GM19035 (cell line): ENCODE measurements around the gene OGA.

Source experiments
- ATAC-seq: cut with Tn5 transposase; IDR thresholded peaks from one replicate; pipeline ENCODE4 v1.9.1; 2021; ENCODE audit not compliant: unreplicated experiment

The OGA gene

DNA sequence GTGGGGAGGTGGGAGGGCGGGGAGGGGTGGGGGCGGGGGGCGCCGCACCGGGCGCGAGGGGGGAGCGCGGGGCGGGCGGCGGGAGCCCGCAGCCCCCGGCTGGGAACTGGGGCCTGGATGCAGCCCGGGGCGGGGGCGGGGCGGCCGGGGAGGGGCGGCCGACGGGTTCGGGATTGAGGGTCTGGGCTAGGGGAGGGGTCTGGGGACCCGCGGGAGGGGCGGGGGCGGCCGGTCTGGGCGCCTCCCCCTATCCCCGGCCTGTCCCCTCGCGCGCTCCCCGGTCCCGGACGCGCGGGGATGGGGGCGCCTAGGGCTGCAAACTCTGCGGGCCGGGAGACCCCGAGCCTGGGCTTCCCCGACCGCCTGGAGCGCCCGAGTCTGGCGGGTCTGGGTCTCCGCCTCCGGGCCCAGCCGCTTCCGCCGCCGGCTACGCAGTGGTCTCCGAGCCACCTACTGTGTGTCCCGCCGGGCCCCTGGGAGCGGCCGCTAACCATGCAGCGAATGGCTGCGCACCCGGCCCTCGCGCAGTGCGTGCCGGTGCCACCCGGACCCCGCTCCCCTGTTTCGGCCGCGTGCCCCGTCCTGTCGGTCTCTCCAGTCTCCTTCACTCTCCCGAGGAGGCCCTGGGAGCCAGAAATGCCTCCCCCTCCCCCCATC lies 42.0 kb downstream of the OGA start:
- no peak for ATAC-seq

DNA sequence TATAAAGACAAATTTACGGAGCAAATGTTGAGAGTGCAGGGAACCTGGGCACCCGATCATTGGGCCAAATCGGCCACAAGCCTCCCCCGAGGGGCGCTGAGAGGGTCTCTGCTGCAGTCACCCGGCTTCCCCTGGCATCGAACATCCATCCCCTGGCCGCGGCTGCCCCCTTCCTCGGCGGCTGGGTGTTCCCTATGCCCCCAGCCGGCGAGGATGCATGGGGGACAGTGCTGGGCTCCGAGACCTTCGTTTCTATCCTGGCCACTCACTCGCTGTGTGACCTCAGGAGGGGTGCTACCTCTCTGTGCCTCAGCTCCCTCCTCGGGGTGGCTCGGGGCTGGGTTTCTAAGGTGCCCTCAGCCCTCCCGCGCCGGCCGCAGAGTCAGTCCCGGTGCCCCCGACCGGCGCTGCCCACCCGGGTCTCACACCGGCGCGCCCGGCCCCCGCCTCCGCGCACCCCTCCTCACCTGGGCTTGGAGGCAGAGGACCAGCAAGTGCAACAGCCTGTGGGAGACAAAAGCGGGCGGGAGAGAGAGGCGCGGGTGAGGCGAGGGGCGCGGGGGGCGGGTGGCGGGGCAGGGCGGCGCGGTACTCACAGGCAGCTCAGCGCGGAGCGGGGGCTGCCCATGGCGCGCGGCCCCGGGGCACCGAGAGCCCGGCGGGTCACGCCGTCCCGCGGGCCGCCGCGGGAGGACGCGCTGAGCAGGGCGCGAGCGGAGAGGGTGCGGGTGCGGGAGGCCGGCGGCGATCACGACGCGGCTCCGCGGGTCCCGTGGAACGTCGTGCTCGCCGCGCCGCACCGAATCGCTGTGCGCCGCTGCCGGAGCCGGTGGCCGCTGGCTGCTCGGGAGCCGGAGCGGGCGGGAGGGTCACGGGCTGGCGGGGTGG lies 42.7 kb downstream of the OGA start, which contains the start of gene FGF8:
Gene FGF8, minus strand, starts transcription at position 842 of the 888 bp plus-strand sequence. Its CDS starts 214 bp downstream, at position 628.
- ATAC-seq, result no peak

DNA sequence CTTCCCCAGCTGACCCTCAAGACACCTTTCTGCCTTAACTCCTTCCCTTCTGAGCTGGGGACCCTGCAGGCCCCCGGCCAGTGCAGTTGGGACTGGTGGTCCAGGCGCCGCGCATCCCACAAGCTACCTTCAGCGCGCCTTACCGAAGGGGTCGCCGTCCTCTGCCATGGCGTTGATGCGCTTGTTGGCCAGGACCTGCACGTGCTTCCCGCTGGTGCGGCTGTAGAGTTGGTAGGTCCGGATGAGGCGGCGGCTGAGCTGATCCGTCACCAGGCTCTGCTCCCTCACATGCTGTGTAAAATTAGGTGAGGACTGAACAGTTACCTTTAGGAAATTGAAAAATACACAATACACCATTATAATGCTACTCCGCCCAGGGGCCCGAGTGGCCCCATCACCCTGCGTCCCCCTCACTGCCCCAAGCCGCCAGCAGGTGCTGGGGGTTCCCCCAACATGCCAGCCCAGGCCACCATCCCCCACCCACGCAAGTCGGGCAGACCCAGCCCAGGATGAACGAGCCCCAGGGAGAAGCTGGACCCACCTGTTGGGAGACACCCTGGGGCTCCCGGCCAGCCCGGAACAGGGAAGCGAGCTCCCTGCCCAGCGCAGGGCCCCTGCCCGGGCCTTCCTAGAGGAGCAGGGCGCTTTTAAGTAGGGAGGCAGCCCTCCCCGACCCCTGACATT lies 43.5 kb downstream of the OGA start:
- no peak for ATAC-seq

DNA sequence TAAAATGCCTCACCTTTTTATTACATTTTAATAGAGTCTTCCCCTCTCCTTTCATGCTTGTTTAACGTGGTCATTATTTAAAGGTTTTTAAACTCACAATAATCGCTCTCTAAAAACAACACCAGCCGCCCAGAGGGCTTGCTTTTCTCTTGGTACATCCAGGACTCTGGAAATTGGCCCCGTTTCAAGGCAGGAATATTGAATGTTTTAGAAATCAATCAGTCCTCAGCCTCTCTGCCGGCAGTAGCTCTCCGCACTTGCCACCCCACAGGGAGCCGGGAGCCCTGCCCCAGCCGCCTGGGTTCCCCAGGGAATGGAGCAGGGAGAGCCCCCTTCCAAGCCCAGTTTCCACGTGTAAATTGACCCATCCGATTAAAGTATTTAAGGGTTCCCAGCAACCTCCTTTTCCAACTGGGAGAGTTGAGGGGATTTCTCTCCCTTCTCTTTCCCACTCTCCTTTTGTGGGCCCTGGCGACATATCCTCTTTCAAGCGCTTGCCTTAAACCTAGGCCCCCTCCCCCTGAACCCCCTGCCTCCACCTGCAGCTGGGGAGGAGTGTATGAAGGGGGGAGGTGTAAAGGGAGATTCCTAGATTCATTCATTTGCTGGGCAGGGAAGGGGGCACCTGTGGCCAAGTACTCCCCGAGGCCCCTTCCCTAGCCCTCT lies 44.2 kb downstream of the OGA start:
- no peak for ATAC-seq

DNA sequence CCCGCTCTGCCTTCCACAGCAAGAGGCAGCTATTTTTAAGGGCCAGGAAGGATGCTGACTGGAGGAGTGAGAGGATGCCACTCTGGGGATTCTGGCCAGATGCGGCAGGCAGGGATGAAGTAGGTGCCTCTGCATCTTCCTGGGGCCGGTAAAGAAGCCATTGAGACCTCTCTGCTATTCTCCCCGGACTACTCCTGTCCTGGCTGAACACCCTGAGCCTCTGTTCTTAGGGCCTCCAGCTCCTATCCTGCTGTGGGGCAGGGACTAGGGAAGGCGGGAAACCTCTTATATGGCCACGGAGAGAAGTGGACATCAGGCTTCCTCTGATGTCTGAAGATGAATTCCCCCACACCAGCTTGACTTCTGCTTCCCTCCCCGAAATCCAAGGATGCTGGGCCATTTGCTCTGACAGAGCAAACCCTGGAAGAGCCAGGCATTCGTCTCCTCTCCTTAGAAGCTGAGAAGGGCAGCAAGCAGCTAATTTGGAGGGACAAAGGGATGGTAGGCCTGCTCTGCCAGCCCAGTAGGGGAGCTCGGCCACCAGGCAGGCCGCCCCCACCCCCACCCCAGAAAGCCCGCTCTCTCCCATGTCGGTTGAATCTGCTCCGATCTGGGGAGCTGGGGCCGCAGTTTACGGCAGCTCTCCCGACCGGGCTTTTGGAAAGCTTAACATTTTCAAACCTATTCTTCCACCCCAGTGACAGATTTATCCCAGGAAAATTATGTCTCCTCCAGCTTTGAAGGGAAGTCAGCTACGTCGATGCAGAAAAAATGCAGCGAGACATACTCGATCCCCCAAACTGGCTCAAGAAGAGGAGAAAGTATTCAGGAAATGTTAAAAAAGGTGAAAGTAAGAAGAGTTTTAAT lies 45.1 kb downstream of the OGA start:
- ATAC-seq, result no peak

DNA sequence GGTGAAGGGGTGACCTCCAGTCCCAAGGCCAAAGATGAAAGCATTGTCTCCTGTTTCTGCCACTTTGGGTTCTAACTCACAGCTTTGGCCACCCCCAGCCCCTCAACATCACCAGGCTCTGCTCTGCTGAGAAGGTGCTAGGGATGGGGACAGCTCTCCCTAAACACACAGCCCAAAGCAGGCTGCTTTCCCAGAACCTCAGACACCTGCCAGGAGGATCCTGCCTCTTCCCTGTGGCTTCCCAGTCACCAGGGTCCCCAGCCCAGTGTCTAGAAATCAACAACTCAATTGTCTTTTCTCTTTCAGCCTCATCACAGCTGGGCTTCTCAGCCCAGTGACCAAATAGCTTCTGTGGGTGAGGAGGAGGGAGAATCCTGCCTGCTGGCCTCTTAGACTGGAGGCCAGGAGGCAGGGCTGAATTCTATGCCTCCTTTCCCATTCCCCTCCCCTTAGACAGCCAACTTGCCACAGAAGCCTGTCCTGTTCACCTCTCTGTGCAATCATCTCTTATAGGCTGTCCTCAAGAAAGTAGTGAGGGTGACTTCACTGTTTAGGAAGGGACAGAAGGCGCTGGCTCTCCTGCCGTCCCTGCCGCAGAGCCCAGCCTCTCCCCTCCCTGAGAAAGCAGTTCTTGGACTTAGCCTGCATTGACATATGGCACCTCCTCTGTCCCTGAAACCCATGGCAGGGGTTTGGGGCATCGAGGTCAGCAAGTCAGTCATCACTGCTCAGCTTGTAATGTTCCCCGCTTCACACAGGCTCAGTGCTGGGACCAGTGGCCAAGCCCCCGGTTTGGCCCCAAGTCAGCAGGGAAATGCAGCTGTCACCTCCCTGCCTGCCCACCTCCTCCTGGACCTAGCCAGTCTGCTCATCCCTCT lies 46.0 kb downstream of the OGA start:
- no peak for ATAC-seq

DNA sequence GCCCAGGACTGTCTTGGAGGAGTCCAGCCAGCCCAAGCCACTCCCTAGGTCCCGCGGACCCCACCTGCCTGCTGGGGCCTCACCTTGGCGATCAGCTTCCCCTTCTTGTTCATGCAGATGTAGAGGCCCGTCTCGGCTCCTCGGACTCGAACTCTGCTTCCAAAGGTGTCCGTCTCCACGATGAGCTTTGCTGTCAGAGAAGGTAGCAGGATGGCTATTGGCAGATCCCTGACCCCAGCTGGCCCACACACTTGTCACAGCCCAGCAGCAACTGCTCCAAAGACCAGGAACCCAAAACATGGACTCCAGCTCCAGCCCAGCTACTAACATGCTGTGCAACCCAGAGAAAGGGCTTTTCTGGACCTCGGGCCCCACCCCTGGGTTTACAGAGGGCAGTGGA lies 46.9 kb downstream of the OGA start:
- ATAC-seq, result no peak

DNA sequence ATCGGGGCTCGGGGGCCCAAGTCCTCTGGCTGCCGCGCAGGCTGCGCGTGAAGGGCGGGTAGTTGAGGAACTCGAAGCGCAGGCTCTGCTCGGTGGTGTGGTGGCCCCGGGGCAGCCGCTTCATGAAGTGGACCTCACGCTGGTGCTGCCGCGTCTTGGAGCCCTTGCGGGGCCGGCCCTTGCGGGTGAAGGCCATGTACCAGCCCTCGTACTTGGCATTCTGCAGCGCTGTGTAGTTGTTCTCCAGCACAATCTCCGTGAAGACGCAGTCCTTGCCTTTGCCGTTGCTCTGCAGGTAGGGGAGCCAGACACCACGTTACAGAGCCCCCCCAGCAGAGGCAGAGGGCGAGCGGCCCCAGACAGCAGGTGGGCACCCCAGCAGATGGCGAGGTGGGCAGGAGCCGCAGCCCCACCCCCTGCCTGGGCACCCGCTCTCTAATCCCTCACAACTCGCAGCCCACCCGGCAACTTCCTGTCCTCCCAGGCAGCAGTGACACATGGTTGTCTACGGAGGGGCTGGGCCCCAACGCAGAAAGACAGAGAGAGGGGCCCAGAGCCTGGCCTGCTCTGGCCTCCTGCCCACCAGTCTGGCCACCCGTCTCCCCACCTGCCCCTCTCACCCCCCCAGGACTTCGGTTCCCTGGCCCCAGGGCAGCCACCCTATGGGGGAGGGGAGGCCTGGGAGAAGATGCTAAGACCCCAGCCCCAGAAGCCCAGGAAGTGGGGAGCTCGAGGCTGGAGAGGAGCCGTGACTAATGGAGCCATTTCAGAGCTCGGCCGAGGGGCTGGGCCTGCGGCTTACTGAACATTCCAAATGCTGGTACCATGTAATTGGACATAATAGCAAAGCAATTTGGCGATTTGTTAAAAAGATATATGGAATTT lies 47.7 kb downstream of the OGA start:
- ATAC-seq, result no peak

DNA sequence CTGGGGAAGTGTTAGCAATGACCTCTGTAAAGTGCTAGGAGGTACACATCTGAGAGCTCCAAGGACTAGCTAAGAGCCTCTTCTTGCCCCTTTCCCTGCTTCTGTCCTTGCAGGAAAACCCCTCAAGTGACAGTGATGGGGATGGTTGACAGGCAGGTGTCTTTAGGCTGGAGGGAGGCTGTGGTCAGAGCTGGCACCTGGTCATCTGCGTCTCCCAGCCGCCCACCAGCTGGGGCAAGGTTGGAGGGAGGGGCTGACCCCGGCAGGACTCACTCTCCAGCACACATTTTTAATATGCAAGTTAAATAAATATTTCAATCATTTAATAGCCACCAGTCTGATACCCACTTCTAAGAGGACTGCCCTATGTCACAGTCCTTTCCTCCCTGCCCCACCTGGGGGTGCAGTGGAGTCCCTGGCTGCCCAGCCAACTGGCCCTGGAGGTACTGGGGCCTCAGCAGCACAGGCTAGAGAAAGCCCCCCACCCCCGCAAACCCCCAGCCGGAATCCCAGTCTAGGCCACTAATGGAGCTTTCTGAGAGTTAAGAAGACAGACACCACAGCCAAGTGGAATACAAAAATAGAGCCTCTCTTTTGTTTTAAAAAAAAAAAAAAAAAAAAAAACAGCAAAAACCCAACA lies 48.6 kb downstream of the OGA start:
- ATAC-seq, result no peak

DNA sequence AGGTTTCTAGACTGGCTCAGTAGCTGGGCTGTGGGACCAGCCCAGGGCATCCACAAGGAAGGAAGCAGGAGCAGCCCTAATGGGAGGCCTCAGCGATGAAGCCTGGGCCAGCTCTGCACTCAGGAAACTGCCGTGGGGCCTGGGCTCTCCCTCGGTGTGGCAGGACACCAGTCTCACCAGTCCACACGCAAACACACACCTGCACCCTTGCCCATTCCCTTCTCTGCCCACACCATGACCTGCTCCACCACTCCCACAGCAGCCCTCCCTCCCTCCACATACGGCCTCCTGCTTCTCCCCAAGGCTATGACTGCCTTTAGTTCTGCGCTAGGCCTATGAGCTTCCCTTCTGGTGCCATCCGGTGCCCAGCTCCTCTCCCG lies 49.5 kb downstream of the OGA start:
- ATAC-seq, result no peak

DNA sequence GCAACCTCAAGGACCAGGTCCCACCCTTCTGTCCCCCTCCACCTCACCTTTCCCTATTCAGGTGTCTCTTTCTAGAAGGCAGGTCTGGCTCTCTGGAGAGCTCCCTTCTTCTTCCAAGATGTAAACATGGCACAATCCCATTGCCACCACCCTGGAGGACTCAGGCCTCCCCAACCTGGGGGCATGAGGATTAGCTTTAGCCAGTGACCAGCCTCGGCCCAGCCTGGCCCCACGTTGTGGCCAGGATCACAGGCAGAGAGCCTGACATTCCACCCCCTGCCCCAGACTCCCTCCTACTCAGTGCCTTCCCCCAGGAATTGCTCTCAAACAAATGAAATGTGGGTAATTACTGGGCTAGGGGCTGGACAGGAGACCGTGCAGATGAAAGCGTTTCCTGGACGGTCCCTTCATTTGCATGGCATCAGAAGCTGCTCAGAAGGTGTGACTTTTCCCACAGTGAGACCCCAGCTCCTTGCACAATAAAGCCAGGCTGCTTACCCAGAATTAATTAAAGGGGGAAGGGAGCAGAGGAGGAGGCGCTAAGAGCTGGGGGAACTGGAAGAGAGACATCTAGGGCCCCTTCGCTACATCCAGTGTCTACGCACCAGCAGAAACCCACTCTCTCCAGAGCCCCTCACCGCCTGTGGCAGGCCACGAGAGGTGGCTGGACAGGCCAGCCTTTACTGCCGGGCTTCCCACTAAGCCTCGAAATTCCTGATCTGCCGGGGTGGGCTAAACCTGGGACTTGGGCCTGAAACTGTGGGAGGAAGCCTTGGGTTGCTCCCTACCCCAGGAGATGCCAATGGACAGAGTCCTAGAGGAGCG lies 50.1 kb downstream of the OGA start:
- ATAC-seq, result no peak

DNA sequence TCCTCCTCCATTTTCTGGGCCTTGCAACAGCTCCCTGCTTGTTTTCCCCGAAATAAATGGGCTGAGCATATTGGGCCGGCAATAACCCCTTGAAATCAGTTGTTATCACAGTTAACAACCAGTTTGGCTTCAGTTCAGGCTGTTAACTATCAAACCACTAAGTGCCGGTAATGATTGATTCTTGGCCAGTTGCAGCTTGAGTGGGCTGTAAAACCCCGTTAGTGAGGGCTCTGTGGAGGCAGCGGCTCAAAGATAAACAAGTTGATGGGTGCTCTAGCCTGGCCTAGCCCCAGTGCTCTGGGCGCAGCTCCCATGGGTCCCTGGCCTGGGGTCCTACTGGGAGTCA lies 50.7 kb downstream of the OGA start:
- ATAC-seq, result no peak

DNA sequence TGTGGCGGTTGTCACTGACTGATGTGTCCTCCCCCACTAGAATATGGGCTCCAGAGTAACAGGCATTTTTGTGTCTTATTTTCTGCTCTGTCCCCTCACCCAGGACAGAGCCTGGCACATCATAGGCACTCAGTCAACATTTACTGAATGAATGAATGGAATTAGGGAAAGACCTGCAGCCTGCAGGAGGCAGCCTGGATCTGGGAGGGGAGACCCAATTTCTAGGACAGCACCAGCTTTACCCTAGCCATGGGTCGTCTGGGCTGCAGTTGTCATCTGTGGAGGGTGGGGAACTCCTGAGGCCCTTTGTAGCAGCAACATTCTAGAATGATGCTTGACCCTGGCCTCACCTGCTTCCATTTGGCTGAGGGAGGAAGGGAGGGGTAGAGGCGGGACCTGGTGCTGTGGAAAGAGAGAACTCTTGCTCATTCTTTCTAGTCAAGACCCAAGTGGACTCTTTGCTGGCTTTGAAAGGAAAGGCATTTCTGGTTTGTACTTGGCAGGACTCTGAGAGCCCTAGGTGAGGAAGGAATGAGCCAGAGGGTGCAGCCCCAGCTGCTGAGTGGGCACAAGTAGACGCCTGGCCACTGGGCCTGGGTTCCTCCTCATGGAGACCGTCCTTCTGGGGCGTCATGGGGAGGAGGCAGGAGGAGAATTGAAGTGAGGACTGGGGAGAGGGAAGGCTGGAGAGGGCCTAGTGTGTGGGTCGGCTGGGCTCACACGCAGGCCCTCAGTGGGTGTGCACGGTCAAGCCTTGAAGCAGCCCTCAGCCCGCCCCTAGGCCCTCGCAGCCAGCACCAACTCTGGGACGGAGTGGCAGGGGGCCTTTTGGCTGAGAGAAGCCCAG lies 51.3 kb downstream of the OGA start:
- ATAC-seq, result no peak

DNA sequence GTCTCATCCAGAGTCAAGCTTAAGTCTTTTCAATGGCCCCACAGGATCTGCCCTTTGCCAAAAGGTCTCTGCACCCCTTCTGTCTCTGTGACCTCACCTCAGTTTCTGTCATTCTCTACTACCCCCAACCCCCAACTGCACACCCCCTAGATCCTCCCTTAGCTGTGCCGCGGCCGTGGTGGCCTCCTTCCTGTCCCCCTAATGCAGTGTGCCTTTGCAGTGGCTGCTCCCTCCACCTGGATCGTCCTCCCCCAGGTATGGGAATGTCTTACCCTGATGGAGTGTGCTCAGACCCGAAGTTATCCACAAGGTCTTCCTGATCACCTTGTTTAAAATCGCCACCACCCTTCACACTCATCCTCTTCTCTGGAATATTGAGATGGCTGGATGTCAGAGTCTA lies 51.9 kb downstream of the OGA start:
- ATAC-seq, result no peak

DNA sequence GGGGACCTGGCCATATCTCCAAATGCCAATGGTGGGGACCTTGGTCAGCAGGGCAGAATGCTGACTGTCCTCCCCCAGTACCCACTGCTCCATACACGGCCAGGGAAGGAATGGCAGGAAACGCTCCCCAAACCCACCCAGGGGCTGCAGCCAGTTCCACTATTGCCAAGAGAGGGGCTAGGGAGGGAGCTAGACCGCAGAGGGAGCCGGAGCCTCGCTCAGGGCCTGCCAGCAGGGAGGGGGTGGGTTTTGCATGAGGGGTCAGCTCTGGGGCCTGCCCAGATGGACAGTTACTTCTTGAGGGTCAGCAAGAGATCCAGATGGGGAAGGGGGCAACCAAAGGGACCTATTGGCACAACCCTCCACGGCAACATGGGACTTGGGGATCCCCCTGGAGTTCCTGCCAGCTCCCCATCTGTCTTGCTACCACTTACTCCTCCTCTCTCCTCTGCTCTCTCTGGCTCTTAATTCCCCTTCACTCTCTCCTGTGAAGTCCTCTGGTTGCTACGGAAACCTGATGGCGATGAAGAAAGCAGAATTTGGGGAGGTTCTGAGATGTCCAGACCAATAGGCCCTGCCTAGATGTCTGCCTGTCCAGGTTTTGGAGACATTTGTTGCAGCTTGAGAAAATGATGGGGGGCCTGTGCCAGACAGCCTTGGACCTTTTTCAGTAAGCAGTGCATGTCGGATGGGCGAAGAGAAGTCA lies 55.0 kb downstream of the OGA start:
- ATAC-seq, result no peak

DNA sequence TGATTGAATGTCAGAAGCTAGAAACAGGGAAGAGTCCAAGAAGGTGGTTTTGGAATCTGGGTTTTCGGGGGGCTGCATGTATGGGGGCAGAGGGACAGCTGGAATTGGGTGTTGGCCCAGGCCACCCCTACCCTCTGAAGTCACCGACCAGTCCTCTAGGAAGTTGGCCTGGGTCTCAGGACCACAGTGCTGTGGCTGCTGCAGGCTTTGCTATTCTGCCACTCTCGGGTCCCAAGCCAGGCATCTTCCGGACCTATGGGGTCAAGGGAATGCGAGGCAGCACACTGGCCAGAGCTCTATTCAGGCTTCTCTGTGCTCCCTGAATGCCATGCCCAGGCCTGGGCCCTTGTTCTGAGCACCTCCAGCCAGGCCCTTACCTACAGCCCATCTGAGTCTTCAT lies 55.5 kb downstream of the OGA start:
- ATAC-seq, result no peak
